ENCODE measurements around the gene TAS2R16.

Gene TAS2R16, protein sequence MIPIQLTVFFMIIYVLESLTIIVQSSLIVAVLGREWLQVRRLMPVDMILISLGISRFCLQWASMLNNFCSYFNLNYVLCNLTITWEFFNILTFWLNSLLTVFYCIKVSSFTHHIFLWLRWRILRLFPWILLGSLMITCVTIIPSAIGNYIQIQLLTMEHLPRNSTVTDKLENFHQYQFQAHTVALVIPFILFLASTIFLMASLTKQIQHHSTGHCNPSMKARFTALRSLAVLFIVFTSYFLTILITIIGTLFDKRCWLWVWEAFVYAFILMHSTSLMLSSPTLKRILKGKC

DNA sequence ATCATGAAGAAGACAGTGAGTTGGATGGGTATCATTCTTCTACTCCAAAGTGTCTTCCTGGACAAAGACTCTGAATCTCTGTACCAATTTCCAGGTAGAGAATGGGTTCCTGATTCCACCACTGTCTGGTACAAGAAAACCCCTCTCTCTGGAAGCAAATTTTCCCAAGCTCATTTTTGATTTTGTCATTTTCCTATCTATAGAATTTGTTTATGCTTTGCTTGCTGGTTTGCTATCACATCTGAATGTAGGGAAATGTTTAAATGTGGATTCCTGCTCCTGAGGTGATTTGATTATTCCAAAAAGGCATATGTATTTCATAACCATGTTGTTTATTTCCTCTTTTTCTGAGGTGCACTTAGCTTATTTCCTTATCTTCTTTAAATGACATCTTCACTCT is at the start of gene TAS2R16:
TSS of gene TAS2R16 (minus strand) at position 101 of the 400 bp plus-strand sequence. CDS start at position 35, 66 bp downstream.
- no peaks in the 10 kb centered on the region for H3K36me3 Mint-ChIP-seq (ENCODE audit: low read depth)
- no peak within 1 kb of the TSS for H3K4me3 Mint-ChIP-seq
- H3K4me1 Mint-ChIP-seq: no peaks in the 10 kb centered on the region
- no peaks in the 10 kb centered on the region for H3K27me3 Mint-ChIP-seq
- DNase-seq (no peak), ATAC-seq (no peak)
- no peaks in the 10 kb centered on the region for H3K9me3 Mint-ChIP-seq
- no peak within 1 kb of the TSS for H3K27ac Mint-ChIP-seq

DNA sequence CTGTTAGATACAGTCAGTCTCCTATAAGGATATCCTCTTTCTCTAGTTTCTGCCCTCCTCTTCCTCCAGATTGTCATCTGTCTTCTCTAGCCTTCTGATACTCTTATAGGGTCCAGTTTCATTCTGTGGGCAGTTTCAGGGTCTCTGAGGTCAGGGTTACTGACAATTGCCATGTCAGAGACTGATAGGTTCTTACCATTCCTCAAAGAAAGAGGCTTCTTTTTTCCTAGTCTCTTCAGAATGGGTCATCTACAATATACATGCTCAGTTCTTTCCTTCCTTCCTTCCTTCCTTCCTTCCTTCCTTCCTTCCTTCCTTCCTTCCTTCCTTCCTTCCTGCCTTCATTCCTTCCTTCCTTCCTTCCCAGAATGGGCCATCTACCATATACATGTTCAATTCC is 48.1 kb upstream of the TAS2R16 start:
- no peak for ATAC-seq
- no peak overlapping the region for H3K4me3 Mint-ChIP-seq

DNA sequence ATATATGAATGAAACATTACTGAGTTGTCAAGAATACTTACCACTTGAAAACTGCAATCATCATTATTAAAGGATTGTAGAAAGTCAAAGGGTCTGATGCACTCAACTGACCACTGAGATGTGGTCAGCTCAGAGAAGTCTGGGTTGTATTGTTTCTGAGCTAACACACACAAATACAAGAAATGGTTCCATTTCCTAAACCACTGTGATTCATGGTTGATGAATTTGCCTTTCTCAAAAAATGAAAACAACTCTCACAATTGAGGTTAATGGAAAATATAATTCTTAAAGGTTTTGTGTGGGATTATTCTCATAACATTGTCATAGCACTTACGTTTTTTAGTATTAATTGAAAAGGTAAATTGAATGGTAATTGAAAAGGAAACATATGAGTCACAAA is 45.6 kb upstream of the TAS2R16 start:
- no peaks in the 10 kb centered on the region for H3K4me1 Mint-ChIP-seq
- H3K9me3 Mint-ChIP-seq: peaks cover 11% of the 10 kb centered on the region
- H3K27ac Mint-ChIP-seq: no peak overlapping the region
- no peak overlapping the region for H3K4me3 Mint-ChIP-seq
- DNase-seq (no peak), ATAC-seq (no peak)
- no peaks in the 10 kb centered on the region for H3K36me3 Mint-ChIP-seq (ENCODE audit: low read depth)
- no peaks in the 10 kb centered on the region for H3K27me3 Mint-ChIP-seq

More for the DNA sequence above, 48.1 kb upstream of the TAS2R16 start:
- no peaks in the 10 kb centered on the region for H3K4me1 Mint-ChIP-seq
- no peaks in the 10 kb centered on the region for H3K27me3 Mint-ChIP-seq
- peaks cover 24% of the 10 kb centered on the region for H3K9me3 Mint-ChIP-seq
- H3K27ac Mint-ChIP-seq: no peak overlapping the region
- H3K36me3 Mint-ChIP-seq (ENCODE audit: low read depth): no peaks in the 10 kb centered on the region
- no peak for DNase-seq

DNA sequence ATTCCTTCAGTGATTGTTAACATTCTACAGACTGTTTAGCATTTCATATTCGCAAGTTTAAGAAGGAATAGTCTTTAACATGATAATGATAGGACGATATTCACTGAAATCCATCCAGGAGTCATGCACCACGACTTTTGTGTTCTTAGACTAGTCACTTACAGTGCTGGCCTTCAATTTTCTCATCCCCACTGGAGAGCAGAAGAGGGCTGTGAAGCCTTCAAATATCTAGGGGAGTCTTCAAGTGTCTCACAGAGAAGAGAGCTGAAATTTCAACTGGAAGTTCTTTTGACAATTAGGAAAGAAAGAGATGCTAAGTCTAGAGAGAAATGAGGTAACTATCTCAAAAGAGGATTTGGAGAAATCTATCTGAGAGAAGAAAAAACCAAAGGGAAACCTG is 43.8 kb upstream of the TAS2R16 start:
- Mint-ChIP-seq H3K9me3 (peaks cover 6% of the 10 kb centered on the region), H3K4me3 (no peak overlapping the region), H3K36me3 (ENCODE audit: low read depth) (no peaks in the 10 kb centered on the region), H3K4me1 (no peaks in the 10 kb centered on the region), H3K27me3 (no peaks in the 10 kb centered on the region), H3K27ac (no peak overlapping the region)
- ATAC-seq: no peak
- no peak for DNase-seq

DNA sequence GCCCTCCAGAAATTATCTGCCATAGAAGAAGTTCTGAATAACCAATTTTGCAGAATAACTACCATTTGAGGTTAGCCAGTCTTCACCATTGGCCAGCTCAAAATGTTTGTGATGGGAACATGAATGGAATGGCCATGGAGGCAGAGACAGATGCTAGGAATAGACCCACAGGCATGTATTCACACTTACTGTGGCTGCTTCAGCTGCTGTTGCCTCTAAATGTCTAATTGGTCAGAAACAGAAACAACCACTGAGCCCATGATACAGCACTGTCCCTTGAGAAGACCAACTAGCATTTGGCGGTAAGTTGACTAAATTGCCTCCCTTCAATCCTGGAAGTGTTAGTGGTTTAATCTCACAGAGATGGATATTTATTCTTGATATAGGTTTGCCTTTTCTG is 38.6 kb upstream of the TAS2R16 start:
- ATAC-seq: no peak
- Mint-ChIP-seq H3K4me3 (no peak overlapping the region), H3K36me3 (ENCODE audit: low read depth) (no peaks in the 10 kb centered on the region), H3K27ac (no peak overlapping the region), H3K27me3 (no peaks in the 10 kb centered on the region), H3K9me3 (peaks cover 18% of the 10 kb centered on the region), H3K4me1 (no peaks in the 10 kb centered on the region)
- no peak for DNase-seq

DNA sequence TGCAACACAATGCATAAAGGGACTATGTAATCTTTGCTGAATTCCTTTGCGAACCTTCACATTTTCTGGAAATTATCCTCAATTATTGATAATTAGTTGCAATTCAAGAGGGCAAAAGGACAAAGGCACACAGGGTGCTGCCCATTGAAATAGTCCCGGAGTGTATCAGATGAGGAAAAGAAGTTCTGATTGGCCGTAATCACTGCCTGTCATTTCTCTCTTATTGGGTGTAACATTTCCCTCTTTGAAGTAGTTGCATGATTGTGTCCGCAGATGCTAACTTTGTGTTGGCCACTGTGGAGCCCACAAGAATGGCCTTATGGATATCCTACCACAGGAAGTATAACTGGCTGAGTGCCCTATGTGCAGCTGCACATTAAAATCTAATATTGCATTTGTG is 35.1 kb upstream of the TAS2R16 start:
- no peaks in the 10 kb centered on the region for H3K4me1 Mint-ChIP-seq
- H3K9me3 Mint-ChIP-seq: peaks cover 14% of the 10 kb centered on the region
- H3K4me3 Mint-ChIP-seq: no peak overlapping the region
- H3K27me3 Mint-ChIP-seq: no peaks in the 10 kb centered on the region
- no peak for ATAC-seq
- no peak for DNase-seq
- H3K36me3 Mint-ChIP-seq (ENCODE audit: low read depth): no peaks in the 10 kb centered on the region
- H3K27ac Mint-ChIP-seq: no peak overlapping the region

DNA sequence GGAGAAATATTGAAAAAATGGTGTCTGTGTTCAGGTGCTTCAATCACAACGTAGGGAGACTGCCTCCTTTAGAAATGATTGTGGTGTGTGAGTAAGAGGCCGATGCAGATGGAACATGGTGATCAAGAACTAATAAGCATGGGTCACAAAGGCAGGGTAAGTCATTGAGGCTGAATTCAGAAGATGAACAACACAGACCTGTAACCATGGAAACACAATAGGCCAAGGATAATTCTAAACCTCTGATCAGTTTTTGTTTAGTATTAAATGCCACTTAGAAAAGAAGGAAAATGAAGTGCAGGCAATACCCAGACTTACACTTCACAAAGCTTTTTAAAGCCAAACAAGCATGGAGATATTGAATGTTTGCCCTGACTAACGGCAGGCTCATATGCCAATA is 32.8 kb upstream of the TAS2R16 start:
- Mint-ChIP-seq H3K27me3 (no peaks in the 10 kb centered on the region), H3K27ac (no peak overlapping the region), H3K4me1 (no peaks in the 10 kb centered on the region), H3K9me3 (peaks cover 11% of the 10 kb centered on the region), H3K36me3 (ENCODE audit: low read depth) (no peaks in the 10 kb centered on the region), H3K4me3 (no peak overlapping the region)
- DNase-seq: no peak
- ATAC-seq: no peak

DNA sequence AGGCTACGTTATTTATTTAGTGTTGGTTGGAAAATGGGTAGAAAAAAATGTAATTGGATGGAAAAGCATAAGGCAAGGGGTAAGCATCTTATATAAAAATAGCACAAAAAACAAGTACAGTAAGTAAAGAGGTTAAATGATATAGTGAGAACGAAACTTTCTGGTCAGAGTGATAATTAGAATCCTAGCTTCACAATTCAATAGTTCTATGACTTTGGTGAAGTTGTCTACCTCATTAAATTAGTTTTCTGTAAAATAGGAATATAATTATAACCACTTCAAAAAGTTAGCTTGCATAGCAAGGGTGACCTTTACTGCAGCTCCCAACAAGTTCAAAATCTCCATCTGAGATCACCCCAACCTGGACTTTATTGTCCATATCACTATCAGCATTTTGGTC is 30.8 kb upstream of the TAS2R16 start:
- DNase-seq (no peak), ATAC-seq (no peak)
- Mint-ChIP-seq H3K4me3 (no peak overlapping the region), H3K27me3 (no peaks in the 10 kb centered on the region), H3K9me3 (peaks cover 11% of the 10 kb centered on the region), H3K27ac (no peak overlapping the region), H3K4me1 (no peaks in the 10 kb centered on the region), H3K36me3 (ENCODE audit: low read depth) (no peaks in the 10 kb centered on the region)

DNA sequence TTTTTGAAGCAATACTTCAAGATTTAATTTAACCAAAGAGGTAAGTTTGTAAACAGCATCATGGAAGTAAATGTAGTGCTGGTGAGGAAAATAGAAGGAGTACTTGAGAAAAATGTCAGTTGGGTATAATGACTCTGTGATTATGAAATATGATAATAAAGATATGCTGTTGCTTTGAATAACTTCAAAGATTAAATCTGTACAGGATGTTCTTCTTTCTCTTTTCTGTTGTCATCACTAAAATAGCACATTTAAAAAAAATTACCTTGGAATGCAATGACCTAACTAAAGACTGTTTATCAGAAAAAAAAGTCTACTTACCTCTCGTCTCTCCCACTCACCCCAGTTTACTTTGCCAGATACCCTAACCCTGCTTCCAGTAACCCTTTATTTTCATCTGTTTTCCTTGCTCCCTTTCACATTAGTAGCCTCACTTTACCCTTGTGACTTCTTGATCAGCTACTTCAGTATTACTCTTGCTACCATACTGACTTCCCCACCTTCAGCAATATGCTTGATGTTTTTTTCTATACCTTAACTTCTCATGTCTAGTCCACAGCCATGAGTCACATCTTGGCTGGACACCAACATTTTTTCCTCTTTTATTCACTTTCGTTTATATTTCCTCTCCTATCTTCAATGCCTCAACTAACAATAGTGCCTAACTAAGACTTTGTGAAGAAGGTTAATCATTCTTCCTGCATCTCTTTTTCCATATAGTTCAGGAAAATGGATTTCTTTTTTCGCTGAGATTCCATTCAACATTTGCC is 29.7 kb upstream of the TAS2R16 start:
- Mint-ChIP-seq H3K27ac (no peak overlapping the region), H3K4me1 (no peaks in the 10 kb centered on the region), H3K4me3 (no peak overlapping the region), H3K27me3 (no peaks in the 10 kb centered on the region), H3K9me3 (peaks cover 13% of the 10 kb centered on the region), H3K36me3 (ENCODE audit: low read depth) (no peaks in the 10 kb centered on the region)
- ATAC-seq (no peak), DNase-seq (no peak)

DNA sequence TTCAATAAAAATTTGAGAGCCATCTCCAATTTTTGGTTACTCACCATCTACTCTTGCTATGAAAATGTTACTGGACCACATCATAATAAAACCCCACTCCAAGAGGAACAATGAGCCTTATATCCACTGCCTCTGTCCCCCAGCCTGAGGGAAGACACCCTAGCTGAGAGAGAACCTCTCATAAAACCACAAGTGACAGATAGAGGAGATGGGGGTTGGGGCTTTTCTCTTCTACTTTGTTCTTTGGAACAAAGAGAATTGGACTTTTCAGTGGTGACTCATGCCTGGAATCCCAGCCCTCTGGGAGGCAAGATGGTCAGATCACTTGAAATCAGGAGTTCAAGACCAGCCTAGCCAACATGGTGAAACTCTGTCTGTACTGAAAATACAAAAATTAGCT is 27.6 kb upstream of the TAS2R16 start:
- H3K9me3 Mint-ChIP-seq: peaks cover 17% of the 10 kb centered on the region
- no peak for DNase-seq
- no peaks in the 10 kb centered on the region for H3K36me3 Mint-ChIP-seq (ENCODE audit: low read depth)
- no peaks in the 10 kb centered on the region for H3K27me3 Mint-ChIP-seq
- ATAC-seq: no peak
- no peaks in the 10 kb centered on the region for H3K4me1 Mint-ChIP-seq
- no peak overlapping the region for H3K4me3 Mint-ChIP-seq
- H3K27ac Mint-ChIP-seq: no peak overlapping the region

DNA sequence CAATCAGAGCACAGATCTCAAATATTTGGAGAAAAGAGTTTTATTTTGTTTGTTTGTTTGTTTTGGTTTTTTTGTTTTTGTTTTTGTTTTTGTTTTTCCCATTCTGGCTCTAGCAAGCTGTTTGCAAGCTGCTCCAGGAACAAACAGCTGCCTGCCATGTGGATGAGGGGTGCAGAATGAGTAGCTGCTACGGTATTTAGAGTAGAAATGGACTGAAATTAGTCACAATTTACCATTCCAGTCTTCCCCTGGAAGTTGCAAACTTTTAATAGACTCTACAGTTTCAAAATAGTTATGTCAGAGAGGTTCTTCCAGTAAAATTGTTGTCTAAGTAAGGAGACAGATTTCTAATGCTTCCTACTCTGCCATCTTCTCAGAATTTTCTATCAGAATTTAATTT is 27.1 kb upstream of the TAS2R16 start:
- Mint-ChIP-seq H3K27me3 (no peaks in the 10 kb centered on the region), H3K27ac (no peak overlapping the region), H3K4me1 (no peaks in the 10 kb centered on the region), H3K9me3 (peaks cover 17% of the 10 kb centered on the region), H3K4me3 (no peak overlapping the region), H3K36me3 (ENCODE audit: low read depth) (no peaks in the 10 kb centered on the region)
- no peak for ATAC-seq
- DNase-seq: no peak

DNA sequence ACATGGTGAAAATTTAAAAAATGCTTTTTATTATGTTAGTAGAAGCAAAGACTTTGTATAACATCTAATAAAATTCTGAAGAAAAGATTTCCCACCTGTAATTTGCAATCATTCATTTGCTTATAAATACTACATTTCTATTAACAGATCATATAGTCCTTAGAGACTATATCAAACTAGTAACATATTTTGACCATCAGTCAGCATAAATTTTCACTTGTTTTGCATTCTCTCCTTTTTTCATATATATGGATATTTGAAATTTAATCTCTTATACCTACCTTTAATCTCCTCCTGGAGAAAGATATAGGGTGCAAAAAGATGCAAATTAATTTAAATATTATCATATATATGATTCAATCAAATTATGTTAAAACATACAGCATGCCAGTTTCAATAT is 16.9 kb upstream of the TAS2R16 start:
- Mint-ChIP-seq H3K27ac (no peak overlapping the region), H3K4me1 (no peaks in the 10 kb centered on the region), H3K4me3 (no peak overlapping the region), H3K27me3 (no peaks in the 10 kb centered on the region), H3K9me3 (peaks cover 17% of the 10 kb centered on the region), H3K36me3 (ENCODE audit: low read depth) (no peaks in the 10 kb centered on the region)
- ATAC-seq: no peak
- DNase-seq: no peak

DNA sequence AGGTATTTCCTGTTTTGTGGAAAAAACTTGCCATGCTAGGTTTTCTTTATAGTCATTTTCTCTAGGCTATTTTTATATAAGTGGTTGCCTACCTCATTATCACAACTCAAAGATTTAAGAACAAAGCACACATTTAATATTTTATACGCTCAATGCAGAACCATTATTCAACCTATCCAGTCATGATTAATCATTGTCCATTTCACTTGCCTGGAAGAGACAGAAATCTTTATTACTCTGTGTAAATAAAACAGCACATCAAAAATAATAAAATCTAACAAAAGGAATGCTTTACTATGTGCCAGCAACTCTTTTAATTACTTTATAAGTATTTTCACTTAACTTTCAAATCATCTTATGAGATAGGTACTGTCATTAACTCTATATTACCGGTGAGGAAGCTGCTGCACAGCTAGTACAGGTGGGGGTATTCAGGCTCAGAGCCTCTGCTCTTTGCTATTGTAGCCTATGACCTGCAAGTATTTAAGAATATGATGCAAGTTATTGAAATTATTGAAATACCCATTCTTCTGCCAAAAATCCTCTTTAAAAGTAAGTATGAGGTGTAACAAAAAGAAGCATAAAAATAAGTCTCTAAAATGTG is 16.4 kb upstream of the TAS2R16 start:
- Mint-ChIP-seq H3K36me3 (ENCODE audit: low read depth) (no peaks in the 10 kb centered on the region), H3K27ac (no peak overlapping the region), H3K4me1 (no peaks in the 10 kb centered on the region), H3K27me3 (no peaks in the 10 kb centered on the region), H3K4me3 (no peak overlapping the region), H3K9me3 (peaks cover 14% of the 10 kb centered on the region)
- ATAC-seq: no peak
- no peak for DNase-seq

DNA sequence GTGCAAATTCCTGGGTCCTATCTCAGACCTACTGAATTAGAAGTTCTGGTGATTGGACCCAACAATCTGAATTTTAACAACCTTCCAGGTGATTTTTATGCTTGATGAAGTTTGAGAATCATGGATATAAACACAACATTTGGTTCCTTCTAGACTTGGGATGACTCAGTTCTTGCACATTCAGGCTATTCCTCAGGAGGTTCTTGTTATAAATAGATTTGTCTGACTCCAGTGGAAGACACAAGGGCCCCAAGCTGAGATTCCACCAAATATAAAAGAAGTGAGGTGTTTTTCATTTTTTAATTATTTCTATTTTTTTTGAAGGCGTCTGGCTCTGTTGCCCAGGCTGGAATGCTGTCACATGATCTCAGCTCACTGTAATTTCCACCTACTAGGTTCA is 9.4 kb upstream of the TAS2R16 start:
- Mint-ChIP-seq H3K27ac (no peak overlapping the region), H3K9me3 (peaks cover 9% of the 10 kb centered on the region), H3K27me3 (no peaks in the 10 kb centered on the region), H3K4me1 (no peaks in the 10 kb centered on the region), H3K4me3 (no peak overlapping the region), H3K36me3 (ENCODE audit: low read depth) (no peaks in the 10 kb centered on the region)
- ATAC-seq (no peak), DNase-seq (no peak)

DNA sequence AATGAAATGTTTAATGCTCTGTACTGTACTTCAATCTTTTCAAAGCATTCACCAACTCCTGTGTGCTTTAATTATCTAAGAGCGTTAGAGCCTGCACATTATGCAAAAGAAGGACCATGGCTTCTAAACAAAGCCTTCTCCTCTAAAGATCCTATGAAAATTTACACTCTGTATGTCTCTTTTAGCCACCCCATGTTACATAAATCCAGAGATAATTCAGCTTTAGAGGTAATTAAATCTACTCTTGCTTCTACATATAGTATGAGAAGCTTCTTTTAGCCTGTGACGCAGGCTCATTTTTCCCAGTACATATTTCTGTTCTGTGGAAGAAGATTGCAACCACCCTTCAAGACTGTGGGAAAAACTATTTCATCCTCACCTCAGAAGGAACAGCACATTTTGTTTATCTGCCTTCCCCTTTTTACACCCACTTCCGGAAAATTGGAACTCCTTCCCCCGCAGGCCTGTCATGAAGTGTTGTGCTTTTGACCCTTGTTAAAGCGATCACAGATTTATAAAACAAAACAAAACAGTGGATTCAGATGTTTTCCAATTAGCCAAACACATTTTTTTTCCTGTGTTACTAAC is 8.1 kb upstream of the TAS2R16 start:
- Mint-ChIP-seq H3K4me1 (no peaks in the 10 kb centered on the region), H3K27ac (no peak overlapping the region), H3K27me3 (no peaks in the 10 kb centered on the region), H3K36me3 (ENCODE audit: low read depth) (no peaks in the 10 kb centered on the region), H3K9me3 (peaks cover 9% of the 10 kb centered on the region), H3K4me3 (no peak overlapping the region)
- DNase-seq (no peak), ATAC-seq (no peak)

Data from activated naive CD8-positive, alpha-beta T cell treated with anti-CD3 and anti-CD28 coated beads, Interleukin-2, amount 50 U/mL, for 24 hours (primary cell).